HepG2 (cell line): ENCODE results near the gene EMILIN1. TPM values are rescaled to one million over a fixed set of nuclear protein-coding genes. Genes with fewer than 3 reads are reported as not detected.

ENCODE experiments used
- ATRX ChIP-seq: sonication (generic); formaldehyde crosslinking; IDR thresholded peaks from 2 replicates; pipeline ENCODE4 v1.4.0; 2020; ENCODE audit warnings: missing genetic modification reagents, borderline replicate concordance
- ESRRA ChIP-seq: sonication (generic); formaldehyde crosslinking; IDR thresholded peaks from 2 replicates; pipeline ENCODE4 v1.5.1; 2020; ENCODE audit warnings: mild to moderate bottlenecking, low read depth, missing genetic modification reagents
- ETV6 ChIP-seq: sonication (generic); formaldehyde crosslinking; conservative IDR thresholded peaks from 2 replicates; pipeline ENCODE4 v1.4.0; 2020; ENCODE audit warnings: missing genetic modification reagents
- FOXM1 ChIP-seq: sonication (generic); formaldehyde crosslinking; IDR thresholded peaks from 2 replicates; pipeline ENCODE4 v1.5.0; 2020; ENCODE audit warnings: missing genetic modification reagents
- HMG20A ChIP-seq: IDR thresholded peaks from 2 replicates; pipeline ENCODE4 v1.6.1; 2016; ENCODE audit warnings: borderline replicate concordance
- HMGA1 ChIP-seq: sonication (generic); formaldehyde crosslinking; conservative IDR thresholded peaks from 2 replicates; pipeline ENCODE4 v1.4.0; 2020; ENCODE audit warnings: missing genetic modification reagents
- HNF4A ChIP-seq: sonication (generic); formaldehyde crosslinking; IDR thresholded peaks from 2 replicates; pipeline ENCODE4 v1.4.0; 2020; ENCODE audit warnings: missing genetic modification reagents
- KDM1A ChIP-seq: IDR thresholded peaks from 2 replicates; pipeline ENCODE4 v1.6.1; 2016; ENCODE audit warnings: missing compliant biosample characterization
- NAIF1 ChIP-seq: sonication (generic); formaldehyde crosslinking; IDR thresholded peaks from 2 replicates; pipeline ENCODE4 v1.5.0; 2020; ENCODE audit warnings: mild to moderate bottlenecking, missing genetic modification reagents, borderline replicate concordance
- SKIL ChIP-seq: sonication (generic); formaldehyde crosslinking; IDR thresholded peaks from 2 replicates; pipeline ENCODE4 v1.8.0; 2022; ENCODE audit warnings: missing genetic modification reagents, mild to moderate bottlenecking, moderate library complexity, borderline replicate concordance
- SNAI1 ChIP-seq: sonication (generic); formaldehyde crosslinking; IDR thresholded peaks from 2 replicates; pipeline ENCODE4 v1.5.0; 2020; ENCODE audit warnings: mild to moderate bottlenecking, missing genetic modification reagents, borderline replicate concordance
- STAT5B ChIP-seq: sonication (generic); formaldehyde crosslinking; IDR thresholded peaks from 2 replicates; pipeline ENCODE4 v1.4.0; 2020; ENCODE audit warnings: missing genetic modification reagents
- TBX3 ChIP-seq: fragments of 450-650 bp; IDR thresholded peaks from 2 replicates; pipeline ENCODE4 v1.6.1; 2017; ENCODE audit warnings: antibody characterized with exemption, mild to moderate bottlenecking, inconsistent platforms, borderline replicate concordance
- TCF7L2 ChIP-seq: IDR thresholded peaks from 2 replicates; pipeline ENCODE4 v1.6.1; 2011; ENCODE audit warnings: mild to moderate bottlenecking, low read depth, low read length, moderate library complexity
- THAP11 ChIP-seq: IDR thresholded peaks from 2 replicates; pipeline ENCODE4 v1.6.1; 2016; ENCODE audit warnings: missing biosample characterization, missing genetic modification reagents
- TIGD3 ChIP-seq: sonication (generic); formaldehyde crosslinking; IDR thresholded peaks from 2 replicates; pipeline ENCODE4 v1.5.1; 2020; ENCODE audit warnings: mild to moderate bottlenecking, missing genetic modification reagents, borderline replicate concordance
- TMF1 ChIP-seq: sonication (generic); formaldehyde crosslinking; IDR thresholded peaks from 2 replicates; pipeline ENCODE4 v1.8.1; 2022; ENCODE audit warnings: low read depth, missing genetic modification reagents
- UBTF ChIP-seq: sonication (generic); formaldehyde crosslinking; IDR thresholded peaks from 2 replicates; pipeline ENCODE4 v1.4.0; 2020; ENCODE audit warnings: mild to moderate bottlenecking, missing genetic modification reagents
- ZFY ChIP-seq: sonication (generic); formaldehyde crosslinking; IDR thresholded peaks from 2 replicates; pipeline ENCODE4 v1.4.0; 2020; ENCODE audit warnings: missing genetic modification reagents
- ZMAT3 ChIP-seq: sonication (generic); formaldehyde crosslinking; conservative IDR thresholded peaks from 2 replicates; pipeline ENCODE4 v1.7.0; 2021; ENCODE audit warnings: missing genetic modification reagents
- ZNF232 ChIP-seq: sonication (generic); formaldehyde crosslinking; IDR thresholded peaks from 2 replicates; pipeline ENCODE4 v1.4.0; 2020; ENCODE audit warnings: missing genetic modification reagents, borderline replicate concordance
- ZNF530 ChIP-seq: sonication (generic); formaldehyde crosslinking; IDR thresholded peaks from 2 replicates; pipeline ENCODE4 v1.5.0; 2020; ENCODE audit warnings: low read depth, mild to moderate bottlenecking, missing genetic modification reagents
- ZNF557 ChIP-seq: sonication (generic); formaldehyde crosslinking; IDR thresholded peaks from 2 replicates; pipeline ENCODE4 v1.4.0; 2020; ENCODE audit warnings: missing genetic modification reagents
- ZNF841 ChIP-seq: sonication (generic); formaldehyde crosslinking; IDR thresholded peaks from 2 replicates; pipeline ENCODE4 v1.8.1; 2023; ENCODE audit warnings: missing genetic modification reagents, borderline replicate concordance
- polyA plus RNA-seq, 8 experiments: library from polyadenylated mRNA; depleted of rRNA in 3 of 8; stranded (reverse) in 7 of 8; unstranded in 1 of 8; fragments of >200 nt; fragmentation: Illumina TruSeq in 4 of 8; extraction: Trizol in 4 of 8; gene quantifications; 2 replicates each; pipeline versions ENCODE4 v1.2.1 to v1.2.3, GENCODE V29; 2011 to 2016; ENCODE audit warnings: low read depth in 4 of 8, missing spikeins in 1 of 8, mixed read lengths in 1 of 8; ENCODE audit not compliant: insufficient read depth in 1 of 8
- total RNA-seq, 5 experiments: library from RNA; depleted of rRNA; stranded (reverse); fragments of >200 nt; fragmentation: Illumina TruSeq; extraction: Trizol; gene quantifications; 2 replicates each; pipeline ENCODE4 v1.2.3, GENCODE V29; 2016; ENCODE audit warnings: low read depth in 1 of 5
- TF ChIP-seq, protein P1 (sequence below): sonication (generic); formaldehyde crosslinking; conservative IDR thresholded peaks from 2 replicates; pipeline ENCODE4 v1.4.0; 2020; ENCODE audit warnings: missing genetic modification reagents

EMILIN1 gene
- total and polyA plus RNA-seq, 2 of the 13 experiments (the other 11 are each of a cell fraction or from before 2014, with no cell fraction given), result 8.1 to 9.7 TPM

GRCh38 chr2:27071277-27071989 is 7.0 kb upstream of the EMILIN1 start, which contains the start of gene OST4 (continued):
- TF ChIP-seq TIGD3, result peak; percentile 94; the same call in 1 of the 2 replicates
- TF ChIP-seq ZNF841 (CRISPR knock-in tag), result no peak
- TF ChIP-seq NAIF1, result no peak
- peak; percentile 13; the same call in 1 of the 2 replicates for TF ChIP-seq ZNF232 (CRISPR knock-in tag)
- no peak for TF ChIP-seq HNF4A
- TF ChIP-seq UBTF (CRISPR knock-in tag), result peak; percentile 56
- peak; percentile 37; the same call in 1 of the 2 replicates for TF ChIP-seq FOXM1 (CRISPR knock-in tag)
- no peak for TF ChIP-seq HMGA1 (CRISPR knock-in tag)
- TF ChIP-seq SNAI1 (CRISPR knock-in tag), result no peak
- no peak; the same call in 1 of the 2 replicates for TF ChIP-seq TMF1 (CRISPR knock-in tag)
- no peak for TF ChIP-seq TCF7L2
- no peak for TF ChIP-seq TBX3
- TF ChIP-seq ZNF530 (CRISPR knock-in tag), result no peak
- TF ChIP-seq ESRRA (CRISPR knock-in tag), result 0 out of 2 replicates have a peak, but pooled peaks have one; percentile 31
- 0 out of 2 replicates have a peak, but pooled peaks have one; percentile 35 for TF ChIP-seq ETV6 (CRISPR knock-in tag)
- no peak for TF ChIP-seq ZNF557 (CRISPR knock-in tag)
- no peak for TF ChIP-seq HMG20A (CRISPR knock-in tag)
- TF ChIP-seq, protein P1, sequence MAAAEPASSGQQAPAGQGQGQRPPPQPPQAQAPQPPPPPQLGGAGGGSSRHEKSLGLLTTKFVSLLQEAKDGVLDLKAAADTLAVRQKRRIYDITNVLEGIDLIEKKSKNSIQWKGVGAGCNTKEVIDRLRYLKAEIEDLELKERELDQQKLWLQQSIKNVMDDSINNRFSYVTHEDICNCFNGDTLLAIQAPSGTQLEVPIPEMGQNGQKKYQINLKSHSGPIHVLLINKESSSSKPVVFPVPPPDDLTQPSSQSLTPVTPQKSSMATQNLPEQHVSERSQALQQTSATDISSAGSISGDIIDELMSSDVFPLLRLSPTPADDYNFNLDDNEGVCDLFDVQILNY (CRISPR knock-in tag), result no peak
- TF ChIP-seq SKIL (CRISPR knock-in tag), result no peak
- peak; percentile 8; the same call in 1 of the 2 replicates for TF ChIP-seq STAT5B (CRISPR knock-in tag)
- no peak for TF ChIP-seq ATRX (CRISPR knock-in tag)
- no peak for TF ChIP-seq KDM1A
- peak; percentile 92 for TF ChIP-seq ZFY
- no peak for TF ChIP-seq ZMAT3 (CRISPR knock-in tag)
- TF ChIP-seq THAP11, result peak; percentile 96
